Measurements from ENCODE around the gene IFI35. TPM values are rescaled to one million over a fixed set of nuclear protein-coding genes. Genes with fewer than 3 reads are reported as not detected.
"Not testable (repeated sequence)": the region's sequence is repeated elsewhere in the genome, so short reads cannot be mapped to it uniquely, and the experiment has no call there.

Gene IFI35
- 45.7 TPM for polyA plus RNA-seq
- long read RNA-seq, donor 1, transcript IFI35-203 (7 exons, 1,241 nt), result minor isoform, 6 of 30 reads
- long read RNA-seq, donor 1, transcript IFI35-204 (7 exons, 1,232 nt), result major isoform, 12 of 30 reads
- long read RNA-seq, donor 1, partial matches to known transcripts, result 11 of 30 reads
- long read RNA-seq, donor 1, other reads (novel, unspliced or antisense), result 0 of 30 reads
- long read RNA-seq, donor 2, transcript IFI35-203 (7 exons, 1,241 nt), result minor isoform, 12 of 62 reads
- long read RNA-seq, donor 2, transcript IFI35-204 (7 exons, 1,232 nt), result major isoform, 19 of 62 reads
- long read RNA-seq, donor 2, partial matches to known transcripts, result 30 of 62 reads
- long read RNA-seq, donor 2, other reads (novel, unspliced or antisense), result 0 of 62 reads
- long read RNA-seq, donor 3, result 0 reads
- long read RNA-seq, donor 4, partial matches to known transcripts, result 0 of 1 reads
- long read RNA-seq, donor 4, other reads (novel, unspliced or antisense), result 0 of 1 reads
- long read RNA-seq, donor 5, transcript IFI35-203 (7 exons, 1,241 nt), result major isoform, 6 of 10 reads
- long read RNA-seq, donor 5, partial matches to known transcripts, result 0 of 10 reads
- long read RNA-seq, donor 5, other reads (novel, unspliced or antisense), result 0 of 10 reads
- long read RNA-seq, donor 6, transcript IFI35-204 (7 exons, 1,232 nt), result major isoform, 8 of 37 reads
- long read RNA-seq, donor 6, transcript IFI35-203 (7 exons, 1,241 nt), result minor isoform, 7 of 37 reads
- long read RNA-seq, donor 6, partial matches to known transcripts, result 21 of 37 reads
- long read RNA-seq, donor 6, other reads (novel, unspliced or antisense), result 0 of 37 reads
- long read RNA-seq, donor 7, partial matches to known transcripts, result 0 of 4 reads
- long read RNA-seq, donor 7, other reads (novel, unspliced or antisense), result 0 of 4 reads
- long read RNA-seq, donor 8, transcript IFI35-204 (7 exons, 1,232 nt), result minor isoform, 16 of 62 reads
- long read RNA-seq, donor 8, transcript IFI35-203 (7 exons, 1,241 nt), result major isoform, 17 of 62 reads
- long read RNA-seq, donor 8, partial matches to known transcripts, result 28 of 62 reads
- long read RNA-seq, donor 8, other reads (novel, unspliced or antisense), result 0 of 62 reads
- long read RNA-seq, donor 9, transcript IFI35-204 (7 exons, 1,232 nt), result major isoform, 11 of 39 reads
- long read RNA-seq, donor 9, transcript IFI35-203 (7 exons, 1,241 nt), result minor isoform, 10 of 39 reads
- long read RNA-seq, donor 9, partial matches to known transcripts, result 16 of 39 reads
- long read RNA-seq, donor 9, other reads (novel, unspliced or antisense), result 0 of 39 reads
- long read RNA-seq, donor 10, transcript IFI35-204 (7 exons, 1,232 nt), result minor isoform, 6 of 33 reads
- long read RNA-seq, donor 10, transcript IFI35-203 (7 exons, 1,241 nt), result major isoform, 8 of 33 reads
- long read RNA-seq, donor 10, partial matches to known transcripts, result 17 of 33 reads
- long read RNA-seq, donor 10, other reads (novel, unspliced or antisense), result 0 of 33 reads
- long read RNA-seq, donor 11, transcript IFI35-203 (7 exons, 1,241 nt), result minor isoform, 7 of 21 reads
- long read RNA-seq, donor 11, transcript IFI35-204 (7 exons, 1,232 nt), result major isoform, 8 of 21 reads
- long read RNA-seq, donor 11, partial matches to known transcripts, result 5 of 21 reads
- long read RNA-seq, donor 11, other reads (novel, unspliced or antisense), result 0 of 21 reads

- peaks cover 22% of the 10 kb centered on the region for H3K36me3 ChIP-seq (ENCODE audit: control insufficient read depth, insufficient read depth, low read length)
- H3K27me3 ChIP-seq (ENCODE audit: control insufficient read depth, insufficient read depth, low read length), result no peaks in the 10 kb centered on the region
- peak; percentile 90 to 95 for DNase-seq
- H3K4me1 ChIP-seq (ENCODE audit: control insufficient read depth, insufficient read depth, low read length), result peaks cover 21% of the 10 kb centered on the region
- H3K9me3 ChIP-seq (ENCODE audit: control insufficient read depth, low read depth, low read length), result no peaks in the 10 kb centered on the region
- peak within 1 kb of the TSS; percentile 94 for H3K27ac ChIP-seq (ENCODE audit: low read length)
- peak within 1 kb of the TSS; percentile 65 for H3K4me3 ChIP-seq (ENCODE audit: low read length)
- no CpG with 5 or more reads among the region's 18 CpGs for WGBS (ENCODE audit: insufficient coverage, low lambda C conversion rate)
Measured at GRCh38 chr17:43006639-43007551, at the start of gene IFI35. TSS of gene IFI35 (plus strand) at chr17:43006784. CDS start at chr17:43006948, 164 bp downstream.

GRCh38 chr17:42964161-42964932, 42.2 kb upstream of the IFI35 start, which contains the start of gene AARSD1:
TSS of gene AARSD1 (minus strand) at chr17:42964454. CDS start at chr17:42964440, 14 bp downstream.
- Histone ChIP-seq H3K4me1 (ENCODE audit: control insufficient read depth, insufficient read depth, low read length) (no peaks in the 10 kb centered on the region), H3K9me3 (ENCODE audit: control insufficient read depth, low read depth, low read length) (no peaks in the 10 kb centered on the region), H3K36me3 (ENCODE audit: control insufficient read depth, insufficient read depth, low read length) (peaks cover 21% of the 10 kb centered on the region), H3K27me3 (ENCODE audit: control insufficient read depth, insufficient read depth, low read length) (no peaks in the 10 kb centered on the region), H3K4me3 (ENCODE audit: low read length) (peak within 1 kb of the TSS; percentile 74), H3K27ac (ENCODE audit: low read length) (peak within 1 kb of the TSS; percentile 55)
- WGBS (ENCODE audit: insufficient coverage, low lambda C conversion rate), result 0% methylated on average over 3 of the region's 43 CpGs
- peak; percentile 95 to 96 for DNase-seq

GRCh38 chr17:42967925-42968324, 38.7 kb upstream of the IFI35 start:
- Histone ChIP-seq H3K27ac (ENCODE audit: low read length) (no peak overlapping the region), H3K4me3 (ENCODE audit: low read length) (no peak overlapping the region), H3K27me3 (ENCODE audit: control insufficient read depth, insufficient read depth, low read length) (no peaks in the 10 kb centered on the region), H3K36me3 (ENCODE audit: control insufficient read depth, insufficient read depth, low read length) (no peaks in the 10 kb centered on the region), H3K4me1 (ENCODE audit: control insufficient read depth, insufficient read depth, low read length) (no peaks in the 10 kb centered on the region), H3K9me3 (ENCODE audit: control insufficient read depth, low read depth, low read length) (no peaks in the 10 kb centered on the region)
- DNase-seq, result no peak
- no CpG with 5 or more reads among the region's 1 CpG for WGBS (ENCODE audit: insufficient coverage, low lambda C conversion rate)

GRCh38 chr17:42969001-42969581, 37.5 kb upstream of the IFI35 start:
- no CpG with 5 or more reads among the region's 5 CpGs for WGBS (ENCODE audit: insufficient coverage, low lambda C conversion rate)
- no peak overlapping the region for H3K27ac ChIP-seq (ENCODE audit: low read length)
- H3K27me3 ChIP-seq (ENCODE audit: control insufficient read depth, insufficient read depth, low read length), result no peaks in the 10 kb centered on the region
- DNase-seq, result no peak
- H3K4me3 ChIP-seq (ENCODE audit: low read length), result no peak overlapping the region
- no peaks in the 10 kb centered on the region for H3K9me3 ChIP-seq (ENCODE audit: control insufficient read depth, low read depth, low read length)
- no peaks in the 10 kb centered on the region for H3K4me1 ChIP-seq (ENCODE audit: control insufficient read depth, insufficient read depth, low read length)
- H3K36me3 ChIP-seq (ENCODE audit: control insufficient read depth, insufficient read depth, low read length), result no peaks in the 10 kb centered on the region

GRCh38 chr17:42971589-42971988, 35.0 kb upstream of the IFI35 start:
- no peak for DNase-seq
- Histone ChIP-seq H3K27me3 (ENCODE audit: control insufficient read depth, insufficient read depth, low read length) (no peaks in the 10 kb centered on the region), H3K9me3 (ENCODE audit: control insufficient read depth, low read depth, low read length) (no peaks in the 10 kb centered on the region), H3K4me3 (ENCODE audit: low read length) (no peak overlapping the region), H3K36me3 (ENCODE audit: control insufficient read depth, insufficient read depth, low read length) (no peaks in the 10 kb centered on the region), H3K4me1 (ENCODE audit: control insufficient read depth, insufficient read depth, low read length) (no peaks in the 10 kb centered on the region), H3K27ac (ENCODE audit: low read length) (no peak overlapping the region)
- no CpG with 5 or more reads among the region's 5 CpGs for WGBS (ENCODE audit: insufficient coverage, low lambda C conversion rate)

- not testable (repeated sequence) for H3K9me3 ChIP-seq (ENCODE audit: control insufficient read depth, low read depth, low read length); H3K4me1 ChIP-seq (ENCODE audit: control insufficient read depth, insufficient read depth, low read length); DNase-seq; H3K36me3 ChIP-seq (ENCODE audit: control insufficient read depth, insufficient read depth, low read length); H3K27me3 ChIP-seq (ENCODE audit: control insufficient read depth, insufficient read depth, low read length); H3K27ac ChIP-seq (ENCODE audit: low read length); H3K4me3 ChIP-seq (ENCODE audit: low read length)
- WGBS (ENCODE audit: insufficient coverage, low lambda C conversion rate), result no CpG with 5 or more reads among the region's 18 CpGs
Measured at GRCh38 chr17:42973323-42973722, 33.3 kb upstream of the IFI35 start.

- no peaks in the 10 kb centered on the region for H3K9me3 ChIP-seq (ENCODE audit: control insufficient read depth, low read depth, low read length)
- 21% methylated on average over 2 of the region's 2 CpGs for WGBS (ENCODE audit: insufficient coverage, low lambda C conversion rate)
- no peak overlapping the region for H3K4me3 ChIP-seq (ENCODE audit: low read length)
- H3K36me3 ChIP-seq (ENCODE audit: control insufficient read depth, insufficient read depth, low read length), result no peaks in the 10 kb centered on the region
- DNase-seq, result no peak
- H3K27me3 ChIP-seq (ENCODE audit: control insufficient read depth, insufficient read depth, low read length), result no peaks in the 10 kb centered on the region
- no peak overlapping the region for H3K27ac ChIP-seq (ENCODE audit: low read length)
- peaks cover 5% of the 10 kb centered on the region for H3K4me1 ChIP-seq (ENCODE audit: control insufficient read depth, insufficient read depth, low read length)
Measured at GRCh38 chr17:42975265-42975664, 31.3 kb upstream of the IFI35 start.

GRCh38 chr17:42975701-42976100, 30.9 kb upstream of the IFI35 start:
- not testable (repeated sequence) for DNase-seq; H3K4me1 ChIP-seq (ENCODE audit: control insufficient read depth, insufficient read depth, low read length); H3K27ac ChIP-seq (ENCODE audit: low read length); H3K27me3 ChIP-seq (ENCODE audit: control insufficient read depth, insufficient read depth, low read length); H3K9me3 ChIP-seq (ENCODE audit: control insufficient read depth, low read depth, low read length); H3K4me3 ChIP-seq (ENCODE audit: low read length); H3K36me3 ChIP-seq (ENCODE audit: control insufficient read depth, insufficient read depth, low read length)
- 98% methylated on average over 7 of the region's 16 CpGs for WGBS (ENCODE audit: insufficient coverage, low lambda C conversion rate)
